Esophagus (tissue), 2 donors: ENCODE results near the gene CD247. TPM values are rescaled to one million over a fixed set of nuclear protein-coding genes. Genes with fewer than 3 reads are reported as not detected.

Experiments used
- H3K27ac ChIP-seq, 2 donors: one replicate each; pipeline ENCODE4 v1.5.1; 2013; ENCODE audit warnings: low read depth in 2 of 2, mild to moderate bottlenecking in 2 of 2, inconsistent platforms in 1 of 2, low read length in 1 of 2, moderate library complexity in 1 of 2
- H3K27me3 ChIP-seq, 2 donors: one replicate each; pipeline ENCODE4 v1.6.1; 2013; ENCODE audit warnings: low read length in 2 of 2, control low read depth in 1 of 2, mild to moderate bottlenecking in 1 of 2; ENCODE audit not compliant: insufficient read depth in 2 of 2, control insufficient read depth in 1 of 2
- H3K36me3 ChIP-seq, 2 donors: one replicate each; pipeline ENCODE4 v1.6.1; 2013; ENCODE audit warnings: low read length in 1 of 2; ENCODE audit not compliant: control insufficient read depth in 2 of 2, insufficient read depth in 2 of 2
- H3K4me1 ChIP-seq, 2 donors: one replicate each; pipeline ENCODE4 v1.6.1; 2013; ENCODE audit warnings: low read length in 1 of 2; ENCODE audit not compliant: control insufficient read depth in 2 of 2, insufficient read depth in 2 of 2
- H3K4me3 ChIP-seq, 2 donors: one replicate each; pipeline ENCODE4 v1.5.1; 2013; ENCODE audit warnings: low read length in 2 of 2, mild to moderate bottlenecking in 2 of 2, low read depth in 1 of 2, moderate library complexity in 1 of 2
- H3K9me3 ChIP-seq, 2 donors: one replicate each; pipeline ENCODE4 v1.6.1; 2013; ENCODE audit warnings: mild to moderate bottlenecking in 2 of 2, low read depth in 1 of 2, low read length in 1 of 2, moderate library complexity in 1 of 2; ENCODE audit not compliant: control insufficient read depth in 2 of 2, insufficient read depth in 1 of 2
- WGBS, 2 donors: extraction: QIAGEN DNeasy Blood & Tissue Kit; methylation state at CpG; one replicate each; pipeline ENCODE4 v1.1.7; 2013; 5-methylcytosine and 5-hydroxymethylcytosine counted together
- polyA plus RNA-seq, 2 donors: library from polyadenylated mRNA; stranded (reverse); fragments of 200-250 nt; gene quantifications; one replicate each; pipeline ENCODE4 v1.2.3, GENCODE V29; 2013
- donor health status: healthy with polysubstance abuse.
- donor health status: Bipolar disorder and iron deficiency.

Gene CD247
- polyA plus RNA-seq, 2 donors: 1.3 to 1.6 TPM

DNA sequence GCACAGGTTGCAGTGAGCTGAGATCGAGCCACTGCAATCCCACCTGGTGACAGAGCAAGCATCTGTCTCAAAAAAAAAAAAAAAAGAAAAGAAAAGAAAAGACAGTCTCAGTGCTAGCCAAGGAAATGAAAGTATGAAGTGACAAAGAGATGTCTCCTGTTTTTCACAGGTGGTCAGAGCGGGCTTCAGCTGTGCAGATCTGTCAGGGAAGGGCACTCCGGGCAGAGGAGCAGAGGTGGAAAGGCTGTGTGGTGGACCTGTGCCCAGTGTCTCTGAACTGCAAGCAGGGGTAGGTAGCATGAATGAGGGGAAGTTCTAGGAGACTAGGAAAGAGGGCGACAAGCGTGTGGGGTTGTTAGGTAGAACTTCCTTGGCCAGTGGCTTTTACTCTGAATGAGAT, 67.5 kb downstream of the CD247 start:
- no peaks in the 10 kb centered on the region for H3K27me3 ChIP-seq
- H3K36me3 ChIP-seq: no peaks in the 10 kb centered on the region
- peaks cover 0 to 2% of the 10 kb centered on the region in 2 donors for H3K4me1 ChIP-seq
- 79 to 92% methylated on average over 5 of the region's 5 CpGs for WGBS, 2 donors
- no peaks in the 10 kb centered on the region for H3K9me3 ChIP-seq
- H3K27ac ChIP-seq: no peak overlapping the region
- no peak overlapping the region for H3K4me3 ChIP-seq

DNA sequence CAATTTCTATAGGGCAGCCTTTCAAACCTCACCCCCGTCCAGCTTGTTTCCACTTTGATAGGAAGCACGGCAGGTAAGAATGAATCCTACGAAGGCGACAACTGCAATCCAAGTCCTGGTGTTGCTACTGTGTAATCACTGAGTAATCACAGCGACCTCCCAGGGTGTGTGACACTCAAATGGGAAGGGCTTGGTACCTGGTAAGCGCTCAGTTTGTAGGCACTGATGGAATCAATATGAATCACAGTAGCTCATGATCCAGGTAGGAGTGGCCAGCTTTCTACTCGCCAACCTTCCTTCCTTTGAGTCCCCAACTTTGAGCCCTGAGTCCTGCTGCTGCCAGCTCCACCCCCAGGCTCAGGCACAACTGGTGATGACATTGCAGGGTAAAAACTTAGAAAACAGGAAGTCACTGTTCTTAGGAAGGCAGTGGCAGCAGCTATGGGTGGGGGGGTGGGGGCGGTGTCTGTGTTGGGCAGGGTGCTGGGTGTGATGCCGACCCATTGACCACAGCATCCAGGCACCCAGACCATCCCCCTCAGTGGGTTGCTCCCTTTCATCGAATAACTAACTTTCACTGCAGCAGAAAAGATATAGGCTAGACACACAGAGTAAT, 70.7 kb downstream of the CD247 start:
- 37 to 50% methylated on average over 10 of the region's 10 CpGs for WGBS, 2 donors
- Histone ChIP-seq H3K36me3 (no peaks in the 10 kb centered on the region), H3K27ac (peak overlapping the region; percentile 50 to 74), H3K4me1 (no peaks in the 10 kb centered on the region), H3K27me3 (no peaks in the 10 kb centered on the region), H3K4me3 (no peak overlapping the region), H3K9me3 (no peaks in the 10 kb centered on the region)

DNA sequence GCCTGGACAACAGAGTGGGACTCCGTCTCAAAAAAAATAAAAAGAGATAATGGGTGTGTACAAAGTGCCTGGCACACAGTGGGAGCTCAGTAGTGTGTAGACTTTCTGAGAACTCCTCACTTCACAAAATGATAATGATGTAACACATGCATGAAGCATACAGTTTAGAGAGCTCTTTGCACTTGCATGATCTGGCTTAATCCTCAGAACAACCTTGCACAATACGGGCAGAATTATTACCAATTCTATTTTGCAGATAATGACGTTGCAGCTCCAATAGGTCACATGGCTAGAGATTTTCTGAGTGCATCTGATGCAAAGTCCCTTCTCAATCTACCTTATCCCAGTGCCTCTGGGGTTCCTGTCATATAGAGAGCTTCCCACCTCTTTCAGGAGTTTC, 71.4 kb downstream of the CD247 start:
- Histone ChIP-seq H3K4me1 (no peaks in the 10 kb centered on the region), H3K9me3 (no peaks in the 10 kb centered on the region), H3K27me3 (no peaks in the 10 kb centered on the region), H3K27ac (peak overlapping the region in 1 of 2 donors; percentile 74), H3K36me3 (no peaks in the 10 kb centered on the region), H3K4me3 (no peak overlapping the region)
- 68 to 70% methylated on average over 3 of the region's 3 CpGs for WGBS, 2 donors

DNA sequence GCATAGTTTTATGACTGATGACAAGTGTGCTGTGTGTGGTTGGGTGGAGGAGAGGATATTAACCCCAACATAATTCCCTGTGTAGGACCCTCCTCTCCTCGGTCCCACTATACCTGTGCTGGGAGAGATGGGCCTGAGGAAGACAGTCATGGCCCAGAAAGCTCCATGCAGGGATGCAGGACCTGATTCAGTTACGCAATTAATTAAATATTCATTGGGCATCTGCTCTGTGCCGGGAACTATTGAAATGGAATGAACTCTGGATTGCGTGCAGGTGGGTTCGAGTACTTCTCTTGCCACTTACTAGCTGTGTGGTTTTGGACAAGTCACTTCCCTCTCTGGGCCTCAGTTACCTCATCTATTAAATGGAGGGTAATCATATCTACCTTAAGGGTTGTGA, 74.6 kb downstream of the CD247 start:
- H3K4me3 ChIP-seq: no peak overlapping the region
- H3K27me3 ChIP-seq: no peaks in the 10 kb centered on the region
- H3K9me3 ChIP-seq: peaks cover 0 to 2% of the 10 kb centered on the region in 2 donors
- 91 to 93% methylated on average over 5 of the region's 5 CpGs for WGBS, 2 donors
- peaks cover 4 to 9% of the 10 kb centered on the region in 2 donors for H3K4me1 ChIP-seq
- H3K27ac ChIP-seq: no peak overlapping the region
- no peaks in the 10 kb centered on the region for H3K36me3 ChIP-seq

DNA sequence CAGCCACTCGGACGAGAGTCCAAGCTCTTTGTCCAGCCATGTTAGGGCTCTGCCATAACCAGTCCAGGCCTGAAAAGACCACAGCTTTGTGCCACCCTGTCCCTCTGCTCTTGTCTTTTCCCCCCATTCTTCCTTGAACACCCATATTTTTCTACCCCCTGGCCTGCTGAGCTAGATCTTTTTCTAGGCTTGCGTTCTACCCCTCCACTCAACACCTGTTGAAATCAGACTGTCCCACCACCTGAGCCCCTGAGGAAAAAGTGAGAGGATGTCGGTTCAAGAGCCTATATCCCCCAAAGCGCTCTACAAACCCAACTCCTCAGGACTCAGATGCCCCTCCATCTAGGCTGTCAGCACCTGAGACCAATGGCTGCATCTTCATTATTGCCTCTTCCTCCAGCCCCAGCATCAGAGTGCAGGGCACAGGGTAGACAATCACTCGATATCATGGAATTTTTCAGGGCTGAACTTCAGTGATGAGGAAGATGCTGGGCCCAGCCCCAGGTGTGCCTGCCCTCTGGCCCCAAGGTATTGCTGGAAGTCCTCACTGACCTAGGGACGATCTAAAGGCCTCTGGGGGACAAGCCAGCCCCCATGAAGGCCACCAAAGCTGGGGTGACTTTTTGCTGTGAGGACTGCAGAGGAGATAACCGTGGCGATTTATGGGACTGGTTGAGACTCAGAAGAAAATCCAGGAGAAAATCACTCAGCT, 75.3 kb downstream of the CD247 start:
- H3K4me3 ChIP-seq: no peak overlapping the region
- peaks cover 4 to 11% of the 10 kb centered on the region in 2 donors for H3K4me1 ChIP-seq
- peaks cover 0 to 2% of the 10 kb centered on the region in 2 donors for H3K9me3 ChIP-seq
- H3K27me3 ChIP-seq: no peaks in the 10 kb centered on the region
- H3K36me3 ChIP-seq: no peaks in the 10 kb centered on the region
- no peak overlapping the region for H3K27ac ChIP-seq
- 88 to 89% methylated on average over 9 of the region's 9 CpGs for WGBS, 2 donors

DNA sequence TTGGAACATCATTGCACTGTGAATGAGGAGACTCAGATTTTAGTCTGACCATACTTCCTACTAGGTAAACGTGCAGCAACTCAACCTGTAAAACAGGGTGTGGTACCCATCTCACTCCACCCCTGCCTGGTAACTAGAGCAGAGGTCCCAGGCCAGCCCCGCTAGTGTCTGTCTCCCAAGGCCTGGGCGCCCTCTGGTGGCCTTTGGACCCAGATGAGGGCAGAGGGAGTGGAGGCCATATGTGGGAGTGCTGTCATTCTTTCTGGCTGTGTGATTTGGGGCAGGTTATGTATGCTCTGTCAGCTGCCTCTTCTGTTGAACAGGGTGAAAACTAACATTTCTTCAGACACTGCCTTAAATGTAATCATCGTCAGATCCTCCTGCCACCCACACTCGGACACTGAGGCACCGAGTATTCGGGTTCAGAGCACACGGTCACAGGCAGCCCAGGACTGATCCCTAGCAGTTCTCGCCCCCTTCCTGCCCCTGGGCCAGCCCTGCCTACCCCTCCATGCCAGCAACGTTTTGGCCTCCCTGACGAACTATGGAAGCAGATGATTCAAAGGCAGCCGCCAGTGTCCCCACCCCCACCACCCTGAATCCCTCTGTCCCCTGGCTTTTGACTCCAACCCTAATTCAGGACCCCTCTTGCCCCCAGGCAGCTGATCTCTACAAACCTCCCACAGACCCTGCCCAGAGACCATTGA, 76.0 kb downstream of the CD247 start:
- H3K27me3 ChIP-seq: no peaks in the 10 kb centered on the region
- H3K4me3 ChIP-seq: no peak overlapping the region
- H3K36me3 ChIP-seq: no peaks in the 10 kb centered on the region
- H3K4me1 ChIP-seq: peaks cover 4 to 12% of the 10 kb centered on the region in 2 donors
- H3K9me3 ChIP-seq: peaks cover 0 to 2% of the 10 kb centered on the region in 2 donors
- 43 to 54% methylated on average over 12 of the region's 12 CpGs for WGBS, 2 donors
- no peak overlapping the region for H3K27ac ChIP-seq

DNA sequence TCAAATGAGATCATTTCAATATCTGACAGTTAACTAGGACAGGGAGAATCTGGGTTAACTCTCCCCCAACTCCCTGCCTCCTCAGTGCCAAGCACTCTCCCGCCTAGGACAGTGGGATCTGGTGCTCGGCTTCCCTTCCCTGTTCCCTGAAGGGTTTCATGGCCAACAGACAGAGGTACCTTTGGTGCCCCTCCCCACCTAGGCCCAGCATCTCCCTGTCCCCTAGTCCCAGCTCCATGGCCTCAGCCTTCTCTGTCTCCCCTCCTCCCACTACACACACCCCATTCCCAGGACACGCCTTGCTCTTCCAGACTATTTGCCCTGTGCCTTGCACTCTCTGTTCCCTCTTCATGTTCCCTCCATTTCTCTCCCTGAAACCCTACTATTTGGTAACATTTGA, 77.1 kb downstream of the CD247 start:
- WGBS, 2 donors: 95 to 96% methylated on average over 3 of the region's 3 CpGs
- Histone ChIP-seq H3K27me3 (no peaks in the 10 kb centered on the region), H3K36me3 (no peaks in the 10 kb centered on the region), H3K27ac (no peak overlapping the region), H3K4me1 (peaks cover 4 to 12% of the 10 kb centered on the region in 2 donors), H3K4me3 (no peak overlapping the region), H3K9me3 (peaks cover 0 to 2% of the 10 kb centered on the region in 2 donors)

DNA sequence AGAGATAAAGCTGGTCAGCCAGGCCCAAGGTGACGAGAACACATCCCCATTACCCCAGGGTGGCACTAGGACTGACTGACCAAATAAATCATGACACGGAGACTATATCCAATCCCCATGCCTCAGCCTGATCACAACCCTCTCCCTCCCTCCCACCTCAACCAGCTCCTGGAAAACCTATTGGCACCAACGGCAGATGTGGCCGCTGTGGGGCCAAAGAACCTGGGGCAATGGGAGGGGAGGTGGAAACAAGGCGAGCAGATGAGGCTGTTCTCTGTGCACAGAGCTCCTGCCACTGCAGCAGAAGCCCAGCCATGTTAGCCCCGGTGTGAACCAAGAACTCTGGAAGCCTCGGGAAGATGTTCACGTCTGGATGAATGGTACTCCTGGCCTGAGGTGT, 77.6 kb downstream of the CD247 start:
- H3K27ac ChIP-seq: no peak overlapping the region
- H3K27me3 ChIP-seq: no peaks in the 10 kb centered on the region
- H3K4me3 ChIP-seq: no peak overlapping the region
- H3K36me3 ChIP-seq: no peaks in the 10 kb centered on the region
- H3K9me3 ChIP-seq: peaks cover 0 to 4% of the 10 kb centered on the region in 2 donors
- H3K4me1 ChIP-seq: peaks cover 4 to 12% of the 10 kb centered on the region in 2 donors
- WGBS, 2 donors: 94 to 97% methylated on average over 8 of the region's 8 CpGs

DNA sequence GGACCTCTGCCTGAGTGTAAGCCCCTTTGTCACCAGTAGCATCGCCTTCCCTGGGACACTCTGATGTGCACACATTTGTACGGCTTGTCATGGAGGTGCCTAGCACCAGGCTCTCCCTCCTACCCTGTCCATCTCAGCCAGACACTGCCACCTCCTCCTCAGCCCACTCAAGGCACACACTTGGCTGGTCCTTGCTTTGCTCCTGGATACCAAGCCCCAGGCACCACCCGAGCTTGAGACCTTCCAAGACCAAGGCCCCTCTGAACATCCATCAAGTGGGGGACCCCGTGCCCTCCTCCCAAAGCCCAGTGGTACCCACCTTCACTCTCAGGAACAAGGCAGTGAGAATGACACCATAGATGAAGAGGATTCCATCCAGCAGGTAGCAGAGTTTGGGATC, 78.0 kb downstream of the CD247 start:
- H3K9me3 ChIP-seq: peaks cover 0 to 8% of the 10 kb centered on the region in 2 donors
- 95% methylated on average over 4 of the region's 4 CpGs for WGBS, 2 donors
- H3K27ac ChIP-seq: no peak overlapping the region
- no peaks in the 10 kb centered on the region for H3K27me3 ChIP-seq
- peaks cover 4 to 12% of the 10 kb centered on the region in 2 donors for H3K4me1 ChIP-seq
- no peak overlapping the region for H3K4me3 ChIP-seq
- H3K36me3 ChIP-seq: no peaks in the 10 kb centered on the region
